Stimulated activated naive CD4-positive, alpha-beta T cell (primary cell): Measurements from ENCODE around the gene RBMS1.

Source experiments
- DNase-seq, 6 experiments: peaks; one replicate each; lab custom pipeline; 2025; lab: John Stamatoyannopoulos, UW

The RBMS1 gene

DNA sequence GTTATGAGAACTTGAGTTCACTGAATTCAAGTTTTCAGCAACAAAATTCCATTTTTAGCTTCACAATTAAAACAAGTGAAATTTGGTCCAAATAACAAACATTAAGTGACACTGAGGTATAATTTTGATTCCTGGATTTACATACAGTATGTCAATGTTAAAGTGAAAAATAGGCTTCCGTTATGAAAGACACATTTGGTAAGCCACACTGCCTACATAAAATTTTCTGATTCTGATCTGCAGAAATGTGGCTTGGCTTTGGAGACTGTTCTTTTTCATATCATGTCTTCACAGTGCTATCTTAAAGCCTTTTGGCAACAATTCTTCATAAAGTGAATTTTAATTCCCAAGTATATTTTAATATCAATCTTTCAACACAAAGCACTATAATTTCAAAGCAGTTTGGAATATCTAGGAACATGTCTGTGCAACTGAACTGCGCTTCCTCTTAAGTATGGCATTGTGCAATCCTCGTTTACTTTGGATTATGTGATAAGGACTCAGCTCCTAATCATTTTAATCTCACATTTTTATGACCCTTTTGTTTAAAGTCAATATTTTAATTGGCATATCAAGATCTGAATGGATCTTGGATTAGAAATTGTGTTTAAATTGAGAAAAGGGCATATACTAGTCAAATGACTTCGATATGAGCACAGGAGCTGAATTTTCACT lies 60.0 kb downstream of the RBMS1 start:
- DNase-seq: no peak

GRCh38 chr2:160432633-160433032 lies 61.0 kb downstream of the RBMS1 start:
- DNase-seq: no peak

- DNase-seq: no peak
Measured at GRCh38 chr2:160431441-160431840, 62.2 kb downstream of the RBMS1 start.

DNA sequence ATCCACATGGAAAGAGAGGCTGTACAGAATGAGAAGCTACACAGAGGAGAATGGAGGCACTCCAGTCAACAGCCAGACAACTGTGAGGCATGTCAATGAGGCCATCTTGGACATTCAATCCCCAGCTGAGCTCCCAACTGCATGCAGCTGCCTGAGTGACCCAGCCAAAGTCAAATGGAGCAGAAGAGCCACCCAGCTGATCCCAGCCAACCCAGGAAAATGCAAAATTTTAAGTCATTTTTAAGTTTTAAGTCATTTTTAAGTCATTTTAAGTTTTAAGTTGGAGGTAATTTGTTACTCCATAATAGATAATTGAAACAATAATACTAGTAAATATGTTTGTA lies 63.6 kb downstream of the RBMS1 start:
- no peak for DNase-seq

DNA sequence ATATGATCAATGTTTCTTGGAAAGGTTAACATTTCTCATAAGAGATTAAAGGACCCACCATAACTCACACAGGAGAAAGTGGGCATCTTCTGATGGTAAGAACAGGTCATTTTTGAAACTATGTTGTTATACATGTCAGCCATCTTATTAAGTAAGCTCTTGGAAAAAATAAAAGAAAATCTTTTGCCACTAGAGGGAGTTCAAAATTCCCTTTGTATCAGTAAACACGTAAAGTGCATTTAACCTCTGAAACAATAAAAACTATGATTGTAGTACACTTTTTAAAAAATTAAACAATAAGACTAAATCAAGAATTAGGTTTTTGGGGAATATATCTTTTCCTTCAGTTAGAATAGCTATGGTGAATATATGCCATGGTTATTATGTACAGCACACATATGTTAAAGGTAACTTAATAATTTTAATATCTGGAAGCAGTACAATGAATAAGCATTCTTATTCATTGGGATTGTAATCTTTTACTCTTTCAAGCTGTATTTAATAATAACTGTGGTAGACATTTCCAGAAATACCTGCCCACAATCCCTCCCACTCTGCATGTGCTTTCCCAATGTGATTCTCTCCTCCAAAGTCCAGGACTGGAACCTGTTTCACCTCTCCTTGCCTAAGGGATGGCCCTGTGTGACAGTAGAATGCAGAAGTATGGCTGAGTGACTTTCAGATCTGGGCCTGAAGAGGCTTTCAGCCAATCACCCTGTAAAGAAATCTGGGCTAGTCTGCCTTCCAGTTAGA lies 64.2 kb downstream of the RBMS1 start:
- DNase-seq: peak in 3 of 6 experiments; percentile 51 to 63 (median 61)

DNA sequence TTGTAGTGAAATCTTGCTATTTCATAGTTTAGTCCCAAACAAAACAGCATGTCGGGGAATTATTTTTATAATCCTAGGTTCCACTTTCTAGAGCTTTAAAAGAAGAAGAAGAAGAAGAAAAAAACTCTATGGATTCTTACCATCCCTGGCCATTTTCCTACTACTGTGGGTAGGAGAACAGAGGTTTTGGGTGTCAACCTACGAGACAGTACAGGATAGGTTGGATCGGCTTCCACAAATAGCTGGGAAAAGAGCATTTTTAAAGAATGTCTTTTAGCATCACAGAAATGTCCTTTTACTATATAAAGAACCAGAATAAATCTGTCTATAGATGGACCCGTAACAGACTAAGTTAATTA lies 65.2 kb downstream of the RBMS1 start:
- DNase-seq: no peak

- peak; percentile 17 to 72 (median 56) for DNase-seq
Measured at GRCh38 chr2:160427629-160428404, 65.8 kb downstream of the RBMS1 start.

DNA sequence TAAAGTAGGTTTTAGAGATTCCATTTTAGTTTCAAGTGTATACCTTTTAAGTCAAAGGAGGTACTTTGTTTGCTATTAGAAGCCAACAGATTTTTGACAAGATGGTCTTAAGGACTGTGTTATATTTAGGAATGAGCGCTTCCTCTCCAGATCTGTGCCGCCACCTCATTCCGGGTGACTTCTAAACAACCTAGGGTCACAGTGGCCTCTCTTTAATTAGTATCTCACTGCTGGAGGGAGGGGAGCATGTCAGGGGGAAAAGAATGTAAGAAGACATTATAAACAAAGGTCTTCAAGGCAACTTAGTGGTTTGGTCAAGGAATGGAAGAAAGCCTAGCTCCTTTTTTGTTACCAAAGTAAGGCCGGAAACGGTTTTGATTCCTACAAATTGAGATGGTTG lies 67.0 kb downstream of the RBMS1 start:
- DNase-seq: no peak

- no peak for DNase-seq
Measured at GRCh38 chr2:160425434-160426151, 68.0 kb downstream of the RBMS1 start.

DNA sequence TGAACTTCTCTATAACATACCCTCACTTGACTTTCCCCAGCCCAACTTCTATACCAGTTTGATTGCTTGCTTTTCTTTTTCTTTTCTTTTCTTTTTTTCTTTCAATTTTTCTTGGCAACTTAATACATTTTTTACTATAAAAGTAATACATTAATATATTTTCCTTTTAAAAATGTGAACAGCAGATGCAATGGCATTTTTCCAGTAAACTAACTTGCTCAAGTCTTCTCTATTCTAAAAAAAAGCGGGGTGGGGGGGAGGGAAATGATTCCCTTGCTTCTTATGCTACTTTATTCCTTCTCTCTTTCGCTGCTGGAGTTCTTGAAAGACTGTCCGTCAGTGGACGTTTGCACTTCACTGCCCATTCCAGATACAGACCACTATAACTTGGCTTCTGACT lies 70.5 kb downstream of the RBMS1 start:
- no peak for DNase-seq

DNA sequence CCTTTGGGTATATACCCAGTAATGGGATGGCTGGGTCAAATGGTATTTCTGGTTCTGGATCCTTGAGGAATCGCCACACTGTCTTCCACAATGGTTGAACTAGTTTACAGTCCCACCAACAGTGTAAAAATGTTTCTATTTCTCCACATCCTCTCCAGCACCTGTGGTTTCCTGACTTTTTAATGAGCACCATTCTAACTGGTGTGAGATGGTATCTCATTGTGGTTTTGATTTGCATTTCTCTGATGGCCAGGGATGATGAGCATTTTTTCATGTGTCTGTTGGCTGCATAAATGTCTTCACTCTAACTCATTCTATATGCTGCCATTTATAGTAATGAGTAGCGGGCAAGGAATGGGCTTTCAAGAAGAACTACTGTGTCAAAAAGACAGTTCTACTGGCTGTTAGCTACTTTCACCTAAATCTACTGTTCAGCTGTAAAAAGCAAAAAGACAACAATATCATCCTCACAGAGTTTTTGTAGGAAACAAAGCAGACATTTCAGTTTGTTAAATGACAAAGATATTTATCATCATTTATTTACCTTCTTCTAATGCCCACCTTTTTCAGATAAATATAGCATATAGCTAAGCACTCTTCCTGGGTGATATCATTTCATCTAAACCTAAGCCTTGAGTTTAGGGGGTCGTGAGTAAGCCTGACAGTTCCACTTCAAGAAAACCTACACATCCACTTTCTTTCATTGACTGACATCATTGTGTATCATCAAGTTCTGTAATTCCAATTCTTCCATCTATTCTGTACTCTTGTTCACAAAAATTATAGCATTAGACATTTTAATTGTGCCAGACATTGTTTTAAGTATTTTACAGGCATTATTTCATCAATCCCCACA lies 71.7 kb downstream of the RBMS1 start:
- peak in 3 of 6 experiments; percentile 22 to 52 (median 31) for DNase-seq

GRCh38 chr2:160420711-160421110 lies 72.9 kb downstream of the RBMS1 start:
- no peak for DNase-seq

DNA sequence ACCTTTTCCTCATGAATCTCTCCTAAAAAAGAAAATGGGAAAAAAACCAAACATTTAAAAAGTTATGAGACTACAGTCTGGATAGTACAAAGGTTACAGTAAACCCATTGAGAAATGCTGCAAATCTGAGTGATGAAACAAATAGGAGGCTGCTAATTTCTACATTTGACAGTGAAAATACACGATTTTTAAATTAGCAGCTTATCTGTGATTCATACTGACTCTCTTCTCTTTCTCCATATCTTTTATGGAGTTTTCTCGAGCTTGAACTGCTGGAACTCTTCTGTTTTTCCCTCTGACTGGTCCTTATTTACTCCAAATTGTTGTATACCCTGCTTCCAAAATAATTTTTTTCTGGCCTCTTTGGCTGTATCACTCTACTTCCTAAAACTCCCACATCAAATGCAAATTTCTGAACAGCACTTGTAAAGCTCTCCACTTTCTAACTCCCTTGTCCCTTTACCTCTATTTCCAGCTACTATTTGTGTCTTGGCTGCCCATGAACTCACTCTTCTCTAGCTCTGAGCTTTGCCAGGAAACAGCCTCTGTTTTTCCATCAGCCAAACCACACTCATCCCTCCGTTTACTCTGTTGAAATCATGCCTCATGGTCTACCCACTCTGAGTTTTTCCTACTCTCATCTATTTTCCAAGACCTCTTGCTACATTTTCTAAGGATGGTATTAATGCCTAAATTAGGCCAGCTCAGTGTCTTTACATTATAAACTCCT lies 73.7 kb downstream of the RBMS1 start:
- DNase-seq: no peak

DNA sequence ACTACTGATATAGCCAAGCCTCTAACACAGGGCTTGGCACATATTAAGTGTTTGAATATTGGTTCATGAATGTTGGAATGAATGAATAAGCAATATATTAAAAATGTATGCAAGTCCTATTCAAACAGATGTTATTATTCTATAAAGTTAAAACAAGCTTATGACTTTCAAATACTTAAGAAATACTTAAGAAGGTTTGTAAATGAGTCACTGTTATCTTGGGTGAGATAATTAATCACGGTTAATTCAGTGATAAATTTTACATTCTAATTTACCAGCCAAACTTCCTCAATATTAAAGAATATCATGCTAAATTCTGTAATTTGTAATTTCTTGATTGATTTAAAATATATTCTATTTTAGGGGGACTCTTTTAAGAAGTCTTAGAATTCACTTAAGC lies 74.8 kb downstream of the RBMS1 start:
- no peak for DNase-seq

GRCh38 chr2:160418398-160418765 lies 75.2 kb downstream of the RBMS1 start:
- no peak for DNase-seq

DNA sequence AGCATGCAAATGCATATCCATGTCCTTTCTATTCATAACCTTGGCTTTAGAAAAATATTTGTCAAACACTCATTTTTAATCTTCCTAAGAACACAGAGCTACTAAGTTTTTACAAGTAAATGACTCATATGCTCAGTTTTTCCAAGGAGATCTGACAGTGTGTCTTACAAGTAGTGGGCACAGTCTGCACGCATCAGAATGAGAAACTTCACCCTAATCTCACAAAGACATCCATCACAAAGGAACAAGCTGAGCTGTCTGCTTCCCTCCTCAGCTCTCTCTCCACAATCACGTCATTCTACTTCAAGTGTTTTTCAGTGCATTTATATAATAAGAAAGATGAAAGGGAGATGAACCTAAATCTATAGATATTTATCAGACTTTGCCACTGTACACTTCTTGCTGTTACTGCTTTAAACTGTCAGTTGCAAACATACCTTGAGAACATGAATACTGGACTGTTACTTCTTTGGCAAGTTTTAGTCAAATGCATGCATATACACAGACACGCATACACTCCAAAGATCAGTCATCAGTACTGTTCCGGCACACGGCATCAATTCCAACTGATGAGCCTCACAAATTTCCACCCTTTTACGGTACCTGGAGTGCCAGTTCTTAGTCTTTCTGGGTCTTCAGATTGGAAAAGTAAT lies 75.7 kb downstream of the RBMS1 start:
- peak in 4 of 6 experiments; percentile 17 to 41 (median 32) for DNase-seq

DNA sequence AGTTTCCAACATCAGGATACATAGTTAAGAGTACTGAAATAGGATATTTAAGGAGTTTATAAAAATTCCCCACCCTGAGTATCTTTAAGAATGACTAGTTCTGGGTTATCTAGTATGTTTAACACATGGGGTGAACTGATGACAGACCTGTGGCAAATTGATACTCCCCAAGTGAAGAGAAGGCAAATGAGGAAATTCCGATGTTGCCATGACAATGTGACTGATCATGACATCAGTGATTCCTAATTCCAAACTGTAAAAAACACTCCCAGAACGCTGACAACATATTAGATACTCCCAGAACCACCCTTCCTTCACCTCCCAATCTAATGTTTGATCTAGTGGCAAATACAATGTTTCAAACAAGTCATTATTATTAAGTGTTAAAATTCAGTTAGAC lies 77.6 kb downstream of the RBMS1 start:
- no peak for DNase-seq

DNA sequence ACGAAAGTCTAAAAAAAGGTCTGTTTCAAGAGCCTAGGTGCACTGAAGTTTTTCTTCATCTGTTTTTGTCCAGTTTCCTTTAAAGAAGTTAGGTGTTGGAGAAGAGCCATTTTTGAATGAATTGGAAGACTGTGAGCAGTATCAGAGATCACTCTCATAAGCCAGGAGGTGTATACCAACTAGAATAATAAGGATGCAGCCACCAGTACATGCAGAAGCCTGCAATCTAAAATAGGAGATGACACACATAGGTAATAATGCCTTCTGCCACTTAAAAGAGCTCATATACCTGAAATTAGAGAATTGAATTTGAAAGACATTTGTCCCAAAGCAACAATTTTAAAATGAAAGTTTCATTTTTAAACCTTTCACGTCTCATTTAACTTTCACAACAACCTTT lies 81.7 kb downstream of the RBMS1 start:
- DNase-seq: no peak

- peak in 1 of 6 experiments; percentile 16 for DNase-seq
Measured at GRCh38 chr2:160411167-160411566, 82.4 kb downstream of the RBMS1 start.

- DNase-seq: no peak
Measured at GRCh38 chr2:160409480-160409879, 84.1 kb downstream of the RBMS1 start.
